Hypothalamus (tissue), 51 donors: ENCODE results near the gene DVL1.

Experiments used
- DNase-seq, 51 donors: peaks; one replicate each; lab custom pipeline; 2025; lab: John Stamatoyannopoulos, UW

Gene DVL1

GRCh38 chr1:1314678-1315335 lies 34.4 kb downstream of the DVL1 start:
- DNase-seq = no peak

GRCh38 chr1:1314237-1314586 lies 35.0 kb downstream of the DVL1 start:
- DNase-seq = no peak

DNA sequence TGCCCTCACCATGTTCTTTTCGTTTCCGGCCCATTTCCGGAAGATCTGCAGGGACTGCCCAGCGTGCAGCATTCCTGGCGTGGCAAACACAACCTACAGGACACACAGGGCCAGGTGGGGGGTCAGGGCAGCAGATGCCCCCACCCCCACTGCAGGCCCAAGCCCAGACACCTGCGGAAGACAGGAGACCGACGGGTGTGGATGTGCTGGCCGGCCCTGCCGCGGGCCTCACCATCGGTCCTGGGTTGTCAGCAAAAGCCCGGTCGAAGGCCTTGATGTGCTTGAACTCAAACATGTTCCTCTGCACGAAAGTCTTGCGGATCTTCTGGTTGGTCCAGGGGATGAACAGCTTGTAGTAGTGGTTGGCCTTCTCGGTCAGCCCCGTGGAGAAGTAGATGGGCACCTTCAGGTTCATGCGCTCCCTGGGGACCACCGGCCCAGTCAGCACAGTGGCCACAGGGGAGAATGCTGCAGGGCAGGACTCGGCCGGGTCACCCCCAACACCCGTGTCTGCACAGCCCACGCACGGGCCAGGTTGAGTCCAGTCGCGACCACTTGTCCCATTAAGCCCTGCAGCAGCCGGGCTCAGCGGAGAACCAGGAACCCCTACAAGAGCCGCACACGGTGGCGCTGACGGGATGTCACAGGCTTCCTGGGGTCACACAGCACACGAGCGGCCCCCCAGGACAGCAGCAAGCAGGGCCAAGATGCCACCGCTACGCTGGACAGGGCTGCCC lies 35.5 kb downstream of the DVL1 start:
- DNase-seq = no peak

GRCh38 chr1:1312450-1313314 lies 36.5 kb downstream of the DVL1 start:
- no peak for DNase-seq

GRCh38 chr1:1311107-1312104 lies 37.8 kb downstream of the DVL1 start:
- no peak for DNase-seq

DNA sequence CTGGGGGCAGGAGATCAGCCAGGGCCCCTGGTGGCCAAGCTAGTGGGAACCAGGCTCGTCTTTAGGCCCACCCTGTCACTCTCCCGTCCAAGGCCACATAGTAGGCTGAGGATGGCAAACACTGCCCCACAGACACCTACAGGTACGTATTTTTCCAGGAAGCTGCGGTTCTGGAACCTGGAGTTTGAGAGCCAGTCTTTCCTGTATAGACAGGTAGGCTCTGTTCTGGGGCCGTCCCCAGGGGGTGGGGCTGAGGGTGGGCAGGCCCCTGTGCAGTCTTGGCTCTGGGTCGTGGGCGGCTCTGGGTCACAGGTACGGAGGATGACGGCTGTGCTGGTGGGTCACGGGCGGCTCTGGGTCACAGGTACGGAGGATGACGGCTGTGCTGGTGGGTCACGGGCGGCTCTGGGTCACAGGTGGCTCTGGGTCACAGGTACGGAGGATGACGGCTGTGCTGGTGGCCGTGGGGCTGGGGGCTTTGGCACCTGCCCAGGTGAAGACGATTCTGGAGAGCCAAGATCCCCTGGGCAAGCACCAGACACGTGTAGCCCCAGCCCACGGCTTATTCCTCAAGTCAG lies 38.7 kb downstream of the DVL1 start:
- no peak for DNase-seq

DNA sequence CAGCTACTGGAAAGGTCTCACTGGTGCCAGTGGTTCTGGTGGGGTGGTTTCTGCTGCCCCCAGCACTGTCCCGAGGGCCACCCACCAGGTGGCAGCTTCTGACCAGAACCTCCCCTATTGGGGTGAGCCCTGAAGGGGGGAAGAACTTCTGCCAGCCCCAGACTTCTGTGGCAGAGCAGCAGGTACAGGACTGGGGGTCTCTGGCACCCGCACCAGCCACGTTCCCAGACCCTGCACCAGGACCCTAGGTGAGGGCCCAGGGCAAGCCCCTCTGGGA lies 39.2 kb downstream of the DVL1 start:
- no peak for DNase-seq

GRCh38 chr1:1309251-1310108 lies 39.7 kb downstream of the DVL1 start:
- no peak for DNase-seq

- peak in 2 of 51 donors; percentile 48 for DNase-seq
These were observed 40.4 kb downstream of the DVL1 start for GRCh38 chr1:1308756-1309250.

GRCh38 chr1:1307923-1308755 lies 41.1 kb downstream of the DVL1 start, which contains the start of the genes ACAP3 and PUSL1:
ACAP3 (minus strand) TSS chr1:1307930; CDS start chr1:1307815, 115 bp downstream.
PUSL1 (plus strand) TSS chr1:1308597; CDS start chr1:1308644, 47 bp downstream.
- DNase-seq = peak; percentile 58 to 97 (median 89)

GRCh38 chr1:1307261-1307922 lies 41.8 kb downstream of the DVL1 start:
- DNase-seq = peak in 6 of 51 donors; percentile 43 to 64 (median 52)

DNA sequence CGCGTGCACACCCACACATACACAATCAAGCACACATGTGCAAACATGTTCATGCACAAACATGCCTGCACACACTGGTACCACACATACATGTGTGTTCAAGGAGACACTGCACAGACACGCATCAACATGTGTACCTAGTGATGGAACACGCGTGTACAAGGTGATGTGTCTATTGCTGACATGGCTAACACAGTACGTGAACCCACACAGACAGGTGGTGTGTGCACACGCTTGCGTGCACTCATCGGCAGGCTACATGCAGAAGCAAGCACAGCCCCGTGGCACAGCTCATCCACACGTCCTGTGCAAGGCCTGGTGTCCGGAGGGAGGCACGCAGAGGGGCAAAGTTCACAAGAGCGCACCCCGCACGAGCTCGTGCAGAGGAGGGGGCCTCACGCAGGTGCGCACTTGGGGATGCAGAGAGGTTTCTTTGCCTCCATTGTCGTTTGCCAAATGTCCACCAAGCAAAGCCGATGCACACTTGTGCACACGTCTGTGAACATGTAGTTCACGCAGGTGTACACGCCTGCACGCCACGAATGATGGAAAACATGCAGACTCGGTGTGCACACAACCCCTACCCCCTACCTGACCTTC lies 42.5 kb downstream of the DVL1 start:
- DNase-seq = peak in 1 of 51 donors; percentile 51

GRCh38 chr1:1306070-1306660 lies 43.1 kb downstream of the DVL1 start:
- DNase-seq = peak in 1 of 51 donors; percentile 20

- peak in 21 of 51 donors; percentile 17 to 66 (median 34) for DNase-seq
These were observed 43.7 kb downstream of the DVL1 start for GRCh38 chr1:1305300-1306069.
